Endothelial cell of umbilical vein (primary cell): ENCODE data around the gene MTG1. TPM values are rescaled to one million over a fixed set of nuclear protein-coding genes. Genes with fewer than 3 reads are reported as not detected.
"Not testable (repeated sequence)": the region's sequence is repeated elsewhere in the genome, so short reads cannot be mapped to it uniquely, and the experiment has no call there.

ENCODE experiments used
- BruUV-seq: library from RNA; stranded (reverse); fragments of 400-500 nt; replicated peaks from 2 replicates; lab custom pipeline; 2021; lab: Mats Ljungman, UMichigan
- CTCF ChIA-PET: fragments of 300-600, 350-600 bp; sonication (Branson Sonifier 250); formaldehyde crosslinking; loops from one replicate; lab custom pipeline; 2021; ENCODE audit warnings: antibody characterized with exemption, inconsistent platforms; lab: Charles Lee
- POLR2A ChIA-PET: fragments of 300-600, 350-600 bp; sonication (Branson Sonifier 250); formaldehyde crosslinking; loops from one replicate; lab custom pipeline; 2021; ENCODE audit warnings: antibody characterized with exemption, inconsistent platforms; lab: Charles Lee
- DNase-seq: peaks from one replicate; pipeline ENCODE4 v3.0.0-alpha.2; 2011; ENCODE audit warnings: low read depth, low spot score
- FAIRE-seq: peaks from 2 replicates; lab custom pipeline; 2011; peaks lifted over from hg19 to GRCh38; lab: Jason Lieb, UNC
- H2AFZ ChIP-seq: 2 replicates; pipeline ENCODE4 v1.6.0; 2012; ENCODE audit warnings: low read depth, low read length, control low read depth, inconsistent platforms
- H3K27ac ChIP-seq: 2 replicates; pipeline ENCODE4 v1.5.1; 2011; ENCODE audit warnings: low read depth, mild to moderate bottlenecking, control low read depth, low read length, moderate library complexity; ENCODE audit not compliant: insufficient read depth
- H3K27me3 ChIP-seq, 2 experiments: 2 replicates each; pipeline versions ENCODE4 v1.6.0 to v1.6.1; 2011; ENCODE audit warnings: low read length in 2 of 2, mixed read lengths in 1 of 2; ENCODE audit not compliant: control insufficient read depth in 2 of 2, insufficient read depth in 2 of 2
- H3K36me3 ChIP-seq, 2 experiments: 2 replicates in 1 of 2; 3 replicates in 1 of 2; pipeline ENCODE4 v1.5.1; 2011; ENCODE audit warnings: low read length in 2 of 2, mild to moderate bottlenecking in 1 of 2, moderate library complexity in 1 of 2; ENCODE audit not compliant: control insufficient read depth in 2 of 2, insufficient read depth in 2 of 2; ENCODE audit errors: extremely low read depth in 1 of 2
- H3K4me1 ChIP-seq: 3 replicates; pipeline ENCODE4 v1.5.1; 2011; ENCODE audit warnings: mild to moderate bottlenecking, low read length; ENCODE audit not compliant: control insufficient read depth, insufficient read depth; ENCODE audit errors: extremely low read depth
- H3K4me2 ChIP-seq: 2 replicates; pipeline ENCODE4 v1.6.1; 2011; ENCODE audit warnings: low read length, control low read depth, mixed read lengths; ENCODE audit not compliant: insufficient read depth
- H3K4me3 ChIP-seq, 3 experiments: fragments of 200-600 bp in 1 of 3; sonication (generic), shearing (Covaris generic) in 1 of 3; replicated peaks in 1 of 3; 2 replicates each; pipeline ENCODE4 v1.5.1; 2011 to 2016; ENCODE audit warnings: control low read depth in 3 of 3, low read length in 3 of 3, mild to moderate bottlenecking in 2 of 3, inconsistent platforms in 1 of 3, low read depth in 1 of 3, moderate library complexity in 1 of 3; ENCODE audit not compliant: insufficient read depth in 1 of 3
- H3K79me2 ChIP-seq: 2 replicates; pipeline ENCODE4 v1.6.0; 2012; ENCODE audit warnings: low read length, inconsistent platforms; ENCODE audit not compliant: control insufficient read depth, insufficient read depth
- H3K9ac ChIP-seq: replicated peaks from 2 replicates; pipeline ENCODE3; 2011; ENCODE audit warnings: low read length, control low read depth; ENCODE audit not compliant: insufficient read depth; ENCODE audit errors: extremely low read depth
- H3K9me1 ChIP-seq: replicated peaks from 3 replicates; pipeline ENCODE4 v1.6.0; 2011; ENCODE audit warnings: mild to moderate bottlenecking, low read length; ENCODE audit not compliant: control insufficient read depth, insufficient read depth; ENCODE audit errors: extremely low read depth
- H3K9me3 ChIP-seq: replicated peaks from 2 replicates; pipeline ENCODE4 v1.5.1; 2012; ENCODE audit warnings: low read length, inconsistent platforms; ENCODE audit not compliant: control insufficient read depth, insufficient read depth
- H4K20me1 ChIP-seq: replicated peaks from 2 replicates; pipeline ENCODE3; 2011; ENCODE audit warnings: mild to moderate bottlenecking, low read length; ENCODE audit not compliant: control insufficient read depth, insufficient read depth; ENCODE audit errors: extremely low read depth
- EZH2 ChIP-seq: IDR thresholded peaks from 2 replicates; pipeline ENCODE4 v1.6.1; 2012; ENCODE audit warnings: borderline replicate concordance, low read depth, mild to moderate bottlenecking, moderate library complexity, low read length, inconsistent platforms; ENCODE audit not compliant: severe bottlenecking
- FOS ChIP-seq: IDR thresholded peaks from 2 replicates; pipeline ENCODE4 v1.6.1; 2011; ENCODE audit warnings: mild to moderate bottlenecking, low read length, moderate library complexity, borderline replicate concordance; ENCODE audit not compliant: insufficient read depth
- GATA2 ChIP-seq: IDR thresholded peaks from 2 replicates; pipeline ENCODE4 v1.7.0; 2011; ENCODE audit warnings: low read depth, mild to moderate bottlenecking, moderate library complexity, mixed read lengths, low read length; ENCODE audit not compliant: insufficient read length, insufficient read depth
- JUN ChIP-seq: IDR thresholded peaks from 2 replicates; pipeline ENCODE4 v1.6.1; 2011; ENCODE audit warnings: borderline replicate concordance, low read depth; ENCODE audit not compliant: insufficient read length, insufficient read depth
- MAX ChIP-seq: IDR thresholded peaks from 2 replicates; pipeline ENCODE4 v1.6.1; 2011; ENCODE audit not compliant: insufficient read depth, insufficient read length
- POLR2A ChIP-seq: IDR thresholded peaks from 2 replicates; pipeline ENCODE4 v1.6.1; 2012; ENCODE audit warnings: low read depth, mild to moderate bottlenecking, control low read depth, low read length
- POLR2AphosphoS5 ChIP-seq: IDR thresholded peaks from 2 replicates; pipeline ENCODE4 v1.6.1; 2012; ENCODE audit warnings: low read depth, mild to moderate bottlenecking, control low read depth, low read length, moderate library complexity; ENCODE audit not compliant: insufficient read depth
- dilution Hi-C: fragments of 300-500 bp; cut with MboI; formaldehyde crosslinking; loops from one replicate; pipeline ENCODE4 v1.15.0; 2019; ENCODE audit warnings: low sequenced_read_pairs; ENCODE audit not compliant: extremely low pct_ligation_motif_present
- intact Hi-C: fragments of 100-400 bp; cut with micrococcal nuclease; formaldehyde crosslinking; loops from one replicate; pipeline ENCODE4 v1.10.0; 2022
- polyA plus RNA-seq, 4 experiments: library from polyadenylated mRNA; depleted of rRNA in 3 of 4; stranded (reverse) in 3 of 4; unstranded in 1 of 4; fragments of >200 nt; gene quantifications; 2 replicates each; pipeline versions ENCODE4 v1.2.1 to v1.2.3, GENCODE V29; 2011 to 2012; ENCODE audit warnings: missing spikeins in 1 of 4
- total RNA-seq: library from RNA; stranded (reverse); gene quantifications from 2 replicates; pipeline ENCODE4 v1.2.3, GENCODE V29; 2021

Gene MTG1
- total and polyA plus RNA-seq, 2 donors (not counting 3 experiments of a cell fraction or from before 2014, with no cell fraction given): 66.5 to 91.6 TPM

- FAIRE-seq (no peak), DNase-seq (no peak)
- peaks cover 4 to 13% of the 10 kb centered on the region in 2 experiments for H3K36me3 ChIP-seq
These were observed 29.1 kb downstream of the MTG1 start for GRCh38 chr10:133422807-133423771.

GRCh38 chr10:133424102-133424501, 30.1 kb downstream of the MTG1 start:
- H3K9ac ChIP-seq, BruUV-seq, CTCF ChIA-PET, intact Hi-C loops, H4K20me1 ChIP-seq, FAIRE-seq, H2AFZ ChIP-seq, H3K4me3 ChIP-seq, H3K4me2 ChIP-seq, DNase-seq, H3K36me3 ChIP-seq, H3K27ac ChIP-seq, POLR2A ChIA-PET, H3K9me1 ChIP-seq, dilution Hi-C loops, H3K9me3 ChIP-seq, H3K27me3 ChIP-seq, H3K4me1 ChIP-seq, H3K79me2 ChIP-seq: not testable (repeated sequence)

More at GRCh38 chr10:133422807-133423771, 29.1 kb downstream of the MTG1 start:
- H4K20me1 ChIP-seq: no peaks in the 10 kb centered on the region
- intact Hi-C loops: no loop called here
- no peak overlapping the region for H3K4me3 ChIP-seq
- H3K27ac ChIP-seq: no peak overlapping the region
- POLR2A ChIA-PET: no interaction called here
- peaks cover 8 to 9% of the 10 kb centered on the region in 2 experiments for H3K27me3 ChIP-seq
- H2AFZ ChIP-seq: no peak overlapping the region
- H3K9me3 ChIP-seq: no peaks in the 10 kb centered on the region
- BruUV-seq: no TSS peak
- H3K79me2 ChIP-seq: no peaks in the 10 kb centered on the region
- TF ChIP-seq FOS (no peak), MAX (no peak), JUN (no peak), POLR2AphosphoS5 (no peak), POLR2A (no peak), GATA2 (no peak), EZH2 (no peak)
- no peaks in the 10 kb centered on the region for H3K4me1 ChIP-seq
- dilution Hi-C loops: no loop called here
- no peak overlapping the region for H3K4me2 ChIP-seq
- H3K9me1 ChIP-seq: no peaks in the 10 kb centered on the region
- no peak overlapping the region for H3K9ac ChIP-seq
- CTCF ChIA-PET: no interaction called here

- H3K4me2 ChIP-seq, BruUV-seq, POLR2A ChIA-PET, H3K27me3 ChIP-seq, H2AFZ ChIP-seq, H3K79me2 ChIP-seq, H3K9me1 ChIP-seq, H3K9me3 ChIP-seq, H3K4me1 ChIP-seq, H4K20me1 ChIP-seq, dilution Hi-C loops, DNase-seq, H3K27ac ChIP-seq, intact Hi-C loops, H3K36me3 ChIP-seq, FAIRE-seq, H3K4me3 ChIP-seq, H3K9ac ChIP-seq, CTCF ChIA-PET: not testable (repeated sequence)
These were observed 30.6 kb downstream of the MTG1 start, which contains the start of gene SPRN for GRCh38 chr10:133424601-133425000. SPRN (minus strand) TSS chr10:133424625; CDS start chr10:133423681, 944 bp downstream.
